Astrocyte (in vitro differentiated cells and primary cell): ENCODE data around the gene SLX4. TPM values are rescaled to one million over a fixed set of nuclear protein-coding genes. Genes with fewer than 3 reads are reported as not detected.

Experiments used
- DNase-seq: peaks from one replicate; pipeline ENCODE4 v3.0.0-alpha.2; 2010; ENCODE audit warnings: low read depth
- FAIRE-seq: peaks from 2 replicates; lab custom pipeline; 2011; peaks lifted over from hg19 to GRCh38; lab: Jason Lieb, UNC
- H2AFZ ChIP-seq: 2 replicates; pipeline ENCODE4 v1.6.0; 2012; ENCODE audit warnings: low read depth, low read length, inconsistent platforms
- H3K27ac ChIP-seq: 2 replicates; pipeline ENCODE4 v1.5.1; 2011; ENCODE audit warnings: low read depth, low read length, inconsistent platforms
- H3K27me3 ChIP-seq: 2 replicates; pipeline ENCODE4 v1.6.0; 2011; ENCODE audit warnings: low read length, inconsistent platforms; ENCODE audit not compliant: insufficient read depth
- H3K36me3 ChIP-seq: 2 replicates; pipeline ENCODE4 v1.5.1; 2011; ENCODE audit warnings: low read length, inconsistent platforms; ENCODE audit not compliant: insufficient read depth
- H3K4me1 ChIP-seq: 2 replicates; pipeline ENCODE4 v1.5.1; 2011; ENCODE audit warnings: low read length, inconsistent platforms; ENCODE audit not compliant: insufficient read depth
- H3K4me2 ChIP-seq: 2 replicates; pipeline ENCODE4 v1.6.0; 2012; ENCODE audit warnings: low read length, inconsistent platforms
- H3K4me3 ChIP-seq: 2 replicates; pipeline ENCODE4 v1.5.1; 2011; ENCODE audit warnings: low read depth, mild to moderate bottlenecking, low read length, inconsistent platforms; ENCODE audit not compliant: insufficient read depth
- H3K79me2 ChIP-seq: 2 replicates; pipeline ENCODE4 v1.6.0; 2012; ENCODE audit warnings: mild to moderate bottlenecking, low read length, inconsistent platforms; ENCODE audit not compliant: insufficient read depth
- H3K9ac ChIP-seq: 2 replicates; pipeline ENCODE4 v1.6.0; 2012; ENCODE audit warnings: mild to moderate bottlenecking, low read length, inconsistent platforms
- H3K9me3 ChIP-seq: 2 replicates; pipeline ENCODE4 v1.5.1; 2012; ENCODE audit warnings: low read depth, mild to moderate bottlenecking, low read length, inconsistent platforms; ENCODE audit not compliant: insufficient read depth
- H4K20me1 ChIP-seq: 2 replicates; pipeline ENCODE4 v1.6.0; 2012; ENCODE audit warnings: low read length, inconsistent platforms; ENCODE audit not compliant: insufficient read depth
- H3K27ac Mint-ChIP-seq: one replicate; pipeline ENCODE4 v1.8.0; 2021; ENCODE audit warnings: mild to moderate bottlenecking, mixed read lengths; ENCODE audit not compliant: unreplicated experiment
- H3K27me3 Mint-ChIP-seq: one replicate; pipeline ENCODE4 v1.8.0; 2021; ENCODE audit warnings: low read depth, mixed read lengths; ENCODE audit not compliant: unreplicated experiment
- H3K36me3 Mint-ChIP-seq: one replicate; pipeline ENCODE4 v1.8.0; 2021; ENCODE audit warnings: low read depth, mixed read lengths; ENCODE audit not compliant: unreplicated experiment
- H3K4me1 Mint-ChIP-seq: one replicate; pipeline ENCODE4 v1.8.0; 2021; ENCODE audit warnings: low read depth, mixed read lengths; ENCODE audit not compliant: unreplicated experiment
- H3K4me3 Mint-ChIP-seq: one replicate; pipeline ENCODE4 v1.8.0; 2021; ENCODE audit warnings: mild to moderate bottlenecking, moderate library complexity, mixed read lengths; ENCODE audit not compliant: unreplicated experiment
- H3K9me3 Mint-ChIP-seq: one replicate; pipeline ENCODE4 v1.8.0; 2021; ENCODE audit warnings: mild to moderate bottlenecking, mixed read lengths; ENCODE audit not compliant: unreplicated experiment
- EZH2 ChIP-seq: IDR thresholded peaks from 2 replicates; pipeline ENCODE4 v1.6.1; 2012; ENCODE audit warnings: mild to moderate bottlenecking, low read length, inconsistent platforms; ENCODE audit not compliant: insufficient read depth
- total RNA-seq: library from RNA; stranded (reverse); gene quantifications from 2 replicates; pipeline ENCODE4 v1.2.1, GENCODE V29; 2021
- TF ChIP-seq, protein P1 (sequence below): IDR thresholded peaks from 2 replicates; pipeline ENCODE4 v1.5.1; 2011; ENCODE audit warnings: low read depth, mild to moderate bottlenecking, inconsistent platforms, low read length, moderate library complexity; ENCODE audit not compliant: insufficient read depth

Gene SLX4
- total RNA-seq, 1 donor from 2014 or later: 7.8 TPM

DNA sequence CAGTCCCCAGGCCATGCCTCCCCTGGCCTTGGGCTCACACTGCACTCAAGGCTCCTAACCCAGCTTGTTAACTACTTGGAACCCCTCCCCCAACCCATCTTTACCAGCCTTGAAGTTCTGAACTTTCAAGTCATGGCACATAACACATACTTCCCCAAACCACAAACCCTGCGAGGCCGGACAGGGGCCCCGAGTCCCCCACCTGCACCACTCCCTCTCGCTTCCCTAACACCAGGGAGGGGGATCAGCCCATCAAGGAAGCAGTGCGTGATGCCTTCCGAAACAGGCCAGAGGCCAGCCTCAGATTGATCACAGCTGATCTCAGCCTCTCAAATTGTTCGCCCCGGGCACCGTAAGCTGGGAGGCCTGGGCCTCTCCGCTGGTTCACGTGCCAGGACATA is 31.2 kb downstream of the SLX4 start:
- Mint-ChIP-seq H3K9me3 (no peaks in the 10 kb centered on the region), H3K27me3 (no peaks in the 10 kb centered on the region), H3K4me3 (no peak overlapping the region), H3K4me1 (peaks cover 9% of the 10 kb centered on the region), H3K36me3 (peaks cover 11% of the 10 kb centered on the region), H3K27ac (peak overlapping the region; percentile 77)
- Histone ChIP-seq H3K27ac (no peak overlapping the region), H3K9me3 (no peaks in the 10 kb centered on the region), H3K4me2 (no peak overlapping the region), H3K4me3 (no peak overlapping the region), H3K36me3 (no peaks in the 10 kb centered on the region), H3K27me3 (no peaks in the 10 kb centered on the region), H4K20me1 (no peaks in the 10 kb centered on the region), H3K79me2 (no peaks in the 10 kb centered on the region), H3K4me1 (peaks cover 3% of the 10 kb centered on the region), H3K9ac (no peak overlapping the region), H2AFZ (no peak overlapping the region)
- FAIRE-seq (no peak), DNase-seq (no peak)
- TF ChIP-seq EZH2: no peak
- TF ChIP-seq, protein P1, sequence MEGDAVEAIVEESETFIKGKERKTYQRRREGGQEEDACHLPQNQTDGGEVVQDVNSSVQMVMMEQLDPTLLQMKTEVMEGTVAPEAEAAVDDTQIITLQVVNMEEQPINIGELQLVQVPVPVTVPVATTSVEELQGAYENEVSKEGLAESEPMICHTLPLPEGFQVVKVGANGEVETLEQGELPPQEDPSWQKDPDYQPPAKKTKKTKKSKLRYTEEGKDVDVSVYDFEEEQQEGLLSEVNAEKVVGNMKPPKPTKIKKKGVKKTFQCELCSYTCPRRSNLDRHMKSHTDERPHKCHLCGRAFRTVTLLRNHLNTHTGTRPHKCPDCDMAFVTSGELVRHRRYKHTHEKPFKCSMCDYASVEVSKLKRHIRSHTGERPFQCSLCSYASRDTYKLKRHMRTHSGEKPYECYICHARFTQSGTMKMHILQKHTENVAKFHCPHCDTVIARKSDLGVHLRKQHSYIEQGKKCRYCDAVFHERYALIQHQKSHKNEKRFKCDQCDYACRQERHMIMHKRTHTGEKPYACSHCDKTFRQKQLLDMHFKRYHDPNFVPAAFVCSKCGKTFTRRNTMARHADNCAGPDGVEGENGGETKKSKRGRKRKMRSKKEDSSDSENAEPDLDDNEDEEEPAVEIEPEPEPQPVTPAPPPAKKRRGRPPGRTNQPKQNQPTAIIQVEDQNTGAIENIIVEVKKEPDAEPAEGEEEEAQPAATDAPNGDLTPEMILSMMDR: no peak

DNA sequence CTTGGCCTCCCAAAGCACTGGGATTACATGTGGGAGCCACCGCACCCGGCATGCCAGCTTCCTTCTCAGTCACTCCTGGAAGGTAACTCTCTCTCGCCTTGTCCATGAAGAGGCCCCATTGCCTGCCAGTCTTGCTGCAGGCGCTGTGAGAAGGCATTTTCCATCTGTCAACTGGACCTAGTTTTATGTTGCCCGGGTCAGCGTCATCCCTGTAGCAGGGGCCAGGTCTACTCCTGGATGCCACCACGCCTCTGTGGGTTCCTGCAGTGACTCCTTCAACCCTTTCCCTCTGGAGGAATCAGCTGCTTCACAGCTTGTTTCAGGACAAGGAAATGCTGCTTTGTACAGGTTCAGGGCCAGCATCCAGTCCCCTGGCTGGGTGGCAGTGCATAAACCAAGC is 31.6 kb downstream of the SLX4 start:
- Mint-ChIP-seq H3K27me3 (no peaks in the 10 kb centered on the region), H3K27ac (no peak overlapping the region)
- FAIRE-seq: no peak

More for the DNA sequence above, 31.6 kb downstream of the SLX4 start:
- Mint-ChIP-seq H3K9me3 (no peaks in the 10 kb centered on the region), H3K4me3 (no peak overlapping the region), H3K4me1 (peaks cover 9% of the 10 kb centered on the region), H3K36me3 (peaks cover 11% of the 10 kb centered on the region)
- Histone ChIP-seq H3K9ac (no peak overlapping the region), H3K27ac (no peak overlapping the region), H4K20me1 (no peaks in the 10 kb centered on the region), H3K4me2 (no peak overlapping the region), H3K4me1 (peaks cover 3% of the 10 kb centered on the region), H3K4me3 (no peak overlapping the region), H3K79me2 (no peaks in the 10 kb centered on the region), H3K9me3 (no peaks in the 10 kb centered on the region), H3K36me3 (no peaks in the 10 kb centered on the region), H2AFZ (no peak overlapping the region), H3K27me3 (no peaks in the 10 kb centered on the region)
- TF ChIP-seq EZH2: no peak
- TF ChIP-seq, protein P1: no peak
- DNase-seq: no peak
